T1000 (cell line): ENCODE data around the gene MMP17.
A peak's percentile ranks its signal among the peaks of the same experiment; 100 is the strongest.

Source experiments
- DNase-seq: peaks from one replicate; lab custom pipeline; 2025; ENCODE audit warnings: mixed read lengths; lab: John Stamatoyannopoulos, UW

Gene MMP17

GRCh38 chr12:131850856-131851559 is 22.8 kb downstream of the MMP17 start:
- peak; percentile 23 for DNase-seq

GRCh38 chr12:131851741-131852550 is 23.8 kb downstream of the MMP17 start:
- no peak for DNase-seq

- no peak for DNase-seq
These were observed 24.5 kb downstream of the MMP17 start for GRCh38 chr12:131852551-131853299.

DNA sequence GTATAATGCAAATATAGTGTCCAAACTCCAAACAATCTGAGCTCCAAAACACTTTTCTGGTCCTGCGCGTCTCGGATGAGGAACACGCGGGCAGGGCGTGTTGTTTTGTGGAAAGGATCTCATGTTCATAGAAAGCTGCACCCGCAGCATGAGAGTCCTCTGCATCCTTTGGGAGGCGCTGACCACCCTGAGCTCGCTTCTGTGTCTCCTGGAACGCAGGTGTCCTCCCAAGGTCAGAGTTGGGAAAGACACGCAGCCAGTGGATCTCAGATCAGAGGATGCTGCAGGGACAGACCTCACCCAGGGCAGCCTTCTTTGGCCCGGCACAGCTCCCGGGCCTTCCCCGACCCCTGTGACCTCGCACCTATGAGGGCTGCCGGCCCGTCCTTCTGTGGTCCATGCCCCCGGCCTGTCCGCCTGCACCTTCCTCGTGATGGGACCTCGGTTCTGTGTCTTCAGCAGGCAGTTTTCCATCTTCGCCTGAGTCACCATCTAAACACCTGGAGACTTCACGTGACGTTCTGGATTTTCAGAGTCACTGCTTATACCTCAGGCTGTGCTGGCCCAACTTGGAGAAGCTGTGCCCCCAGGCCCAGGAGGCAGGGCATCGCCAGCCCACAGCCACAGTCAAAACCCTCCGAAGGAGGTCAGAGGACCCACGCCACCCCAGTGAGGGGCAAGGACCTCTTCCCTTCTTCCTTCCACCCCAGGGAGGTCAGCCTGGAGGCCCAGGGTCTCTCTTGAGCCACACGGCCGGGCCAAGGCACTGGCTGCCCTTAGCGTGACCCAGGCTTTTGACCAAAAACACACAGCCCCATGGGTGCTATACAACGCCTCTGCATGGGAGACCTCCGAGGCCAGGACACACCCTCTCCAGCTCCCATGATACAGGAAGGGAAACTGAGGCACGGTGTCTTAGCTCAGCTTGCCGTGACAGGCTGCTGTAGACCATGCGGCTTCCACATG is 25.9 kb downstream of the MMP17 start:
- no peak for DNase-seq

DNA sequence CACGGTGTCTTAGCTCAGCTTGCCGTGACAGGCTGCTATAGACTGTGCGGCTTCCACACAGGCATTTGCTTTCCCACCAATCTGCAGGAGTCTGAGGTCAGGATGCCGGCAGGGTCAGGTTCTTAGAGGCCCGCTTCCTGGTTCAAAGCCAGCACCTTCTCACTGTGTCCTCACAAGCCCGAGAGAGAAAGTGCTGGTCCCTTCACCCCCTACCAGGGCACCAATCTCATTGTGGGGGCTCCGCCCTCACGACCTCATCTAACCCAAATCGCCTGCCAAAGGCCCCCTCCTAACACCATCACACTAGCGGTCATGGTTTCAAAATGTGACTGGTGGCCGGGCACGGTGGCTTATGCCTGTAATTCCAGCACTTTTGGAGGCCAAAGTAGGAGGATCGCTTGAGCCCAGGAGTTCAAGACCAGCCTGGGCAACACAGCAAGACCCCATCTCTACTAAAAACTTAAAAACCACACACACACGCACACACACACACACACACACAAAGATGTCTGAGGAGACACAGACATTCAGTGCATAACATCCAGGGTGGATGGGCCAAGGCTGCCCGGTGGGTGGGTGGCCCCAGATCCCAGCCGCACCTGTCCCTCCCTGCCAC is 26.8 kb downstream of the MMP17 start:
- DNase-seq: no peak

- DNase-seq: no peak
These were observed 27.4 kb downstream of the MMP17 start for GRCh38 chr12:131855521-131856142.

DNA sequence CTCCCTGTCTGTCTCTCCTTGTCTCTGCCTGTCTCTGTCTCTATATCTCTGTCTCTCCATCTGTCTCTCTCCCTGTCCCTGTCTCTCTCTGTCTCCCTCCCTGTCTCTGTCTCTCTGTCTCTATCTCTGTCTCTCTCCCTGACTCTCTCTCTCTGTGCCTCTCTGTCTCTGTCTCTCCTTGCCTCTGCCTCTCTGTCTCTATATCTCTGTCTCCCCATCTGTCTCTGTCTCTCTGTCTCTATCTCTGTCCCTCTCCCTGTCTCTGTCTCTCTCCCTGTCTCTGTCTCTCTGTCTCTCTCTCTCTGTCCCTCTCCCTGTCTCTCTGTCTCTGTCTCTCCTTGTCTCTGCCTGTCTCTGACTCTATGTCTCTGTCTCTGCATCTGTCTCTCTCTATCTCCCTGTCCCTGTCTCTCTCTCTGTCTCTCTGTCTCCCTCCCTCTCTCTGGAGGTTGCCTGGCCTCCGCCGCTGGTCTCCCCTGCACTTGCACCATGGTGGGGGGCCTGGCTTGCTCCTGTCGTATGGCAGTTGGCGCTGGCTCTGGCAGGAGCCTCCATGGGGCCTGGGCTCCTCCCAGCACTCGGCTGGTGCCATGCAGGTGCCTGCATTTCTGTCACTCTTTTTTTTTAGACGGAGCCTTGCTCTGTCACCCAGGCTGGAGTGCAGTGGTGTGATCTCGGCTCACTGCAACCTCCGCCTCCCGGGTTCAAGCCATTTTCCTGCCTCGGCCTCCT is 28.3 kb downstream of the MMP17 start:
- DNase-seq: no peak

DNA sequence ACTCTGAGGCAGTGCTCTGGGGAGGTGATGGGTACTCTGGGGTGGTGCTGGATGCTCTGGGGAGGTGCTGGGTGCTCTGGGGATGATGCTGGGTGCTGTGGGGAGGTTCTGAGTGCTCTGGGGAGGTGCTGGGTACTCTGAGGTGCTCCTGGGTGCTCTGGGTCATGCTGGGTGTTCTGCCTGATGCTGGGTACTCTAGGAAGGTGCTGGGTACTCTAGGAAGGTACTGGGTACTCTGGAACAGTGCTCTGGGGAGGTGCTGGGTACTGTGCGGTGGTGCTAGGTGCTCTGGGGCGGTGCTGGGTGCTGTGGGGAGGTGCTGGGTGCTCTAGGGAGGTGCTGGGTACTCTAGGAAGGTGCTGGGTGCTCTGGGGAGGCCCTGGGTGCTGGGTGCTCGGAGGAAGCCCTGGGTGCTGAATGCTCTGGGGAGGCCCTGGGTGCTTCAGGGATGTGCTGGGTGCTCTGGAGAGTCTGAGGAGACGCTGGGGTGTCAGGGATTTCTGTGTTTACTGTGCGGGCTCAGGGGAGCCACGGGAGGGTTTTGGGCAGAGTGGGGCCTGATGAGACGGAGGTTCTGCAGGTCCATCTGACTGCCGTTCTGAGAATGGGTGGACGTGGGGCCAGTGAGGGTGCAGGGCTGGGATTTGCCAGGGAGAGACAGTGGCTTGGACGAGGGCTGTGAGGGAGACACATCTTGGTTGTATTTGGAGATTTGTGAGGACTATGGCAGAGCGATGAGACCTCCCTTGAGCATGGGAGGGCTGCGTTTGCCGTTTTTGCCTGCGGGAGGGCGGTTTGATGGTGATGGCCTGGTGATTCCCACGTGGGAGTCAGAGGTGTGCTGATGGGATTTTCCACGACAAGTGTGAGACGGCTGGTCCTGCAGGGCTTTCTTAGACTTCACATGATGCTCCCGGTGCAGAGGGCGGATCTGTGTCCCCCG is 30.0 kb downstream of the MMP17 start:
- no peak for DNase-seq

DNA sequence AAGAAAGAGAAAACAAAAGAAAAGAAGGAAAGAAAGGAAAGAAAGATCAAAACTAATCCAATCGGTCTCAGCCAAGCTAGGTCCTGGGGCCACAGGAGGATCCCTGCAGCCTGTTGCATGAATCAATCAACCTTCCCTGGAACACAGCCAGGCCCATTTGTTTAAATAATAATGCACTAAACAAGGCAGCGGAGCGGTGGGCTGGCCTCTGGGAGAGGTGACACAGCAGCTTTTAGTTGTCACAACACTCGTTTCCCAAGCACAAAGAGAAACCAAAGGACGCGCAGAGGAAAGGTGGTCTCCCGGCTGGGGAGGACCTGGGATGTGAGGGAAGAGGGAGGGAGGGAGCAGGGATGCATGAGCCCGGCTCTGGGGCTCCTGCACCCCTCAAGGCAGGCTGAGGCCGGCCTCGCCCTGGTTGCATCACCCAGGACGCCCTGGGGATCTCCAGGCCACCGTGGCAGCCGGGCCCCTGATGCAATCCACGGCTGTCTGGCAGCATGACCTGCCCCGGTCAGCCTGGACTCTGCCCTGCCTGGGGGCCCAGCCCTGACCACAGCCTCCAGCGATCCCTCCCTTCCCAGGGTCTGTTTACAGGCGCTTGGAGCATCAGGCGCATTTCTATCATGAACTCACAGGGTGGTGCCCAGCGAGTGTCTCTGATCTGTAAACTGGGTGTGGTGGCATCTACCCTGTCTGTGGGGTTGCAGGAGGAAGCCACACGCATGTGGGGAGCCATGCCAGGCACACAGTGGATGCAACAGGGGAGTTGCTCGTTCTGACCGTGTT is 32.5 kb downstream of the MMP17 start:
- peak; percentile 66 for DNase-seq

DNA sequence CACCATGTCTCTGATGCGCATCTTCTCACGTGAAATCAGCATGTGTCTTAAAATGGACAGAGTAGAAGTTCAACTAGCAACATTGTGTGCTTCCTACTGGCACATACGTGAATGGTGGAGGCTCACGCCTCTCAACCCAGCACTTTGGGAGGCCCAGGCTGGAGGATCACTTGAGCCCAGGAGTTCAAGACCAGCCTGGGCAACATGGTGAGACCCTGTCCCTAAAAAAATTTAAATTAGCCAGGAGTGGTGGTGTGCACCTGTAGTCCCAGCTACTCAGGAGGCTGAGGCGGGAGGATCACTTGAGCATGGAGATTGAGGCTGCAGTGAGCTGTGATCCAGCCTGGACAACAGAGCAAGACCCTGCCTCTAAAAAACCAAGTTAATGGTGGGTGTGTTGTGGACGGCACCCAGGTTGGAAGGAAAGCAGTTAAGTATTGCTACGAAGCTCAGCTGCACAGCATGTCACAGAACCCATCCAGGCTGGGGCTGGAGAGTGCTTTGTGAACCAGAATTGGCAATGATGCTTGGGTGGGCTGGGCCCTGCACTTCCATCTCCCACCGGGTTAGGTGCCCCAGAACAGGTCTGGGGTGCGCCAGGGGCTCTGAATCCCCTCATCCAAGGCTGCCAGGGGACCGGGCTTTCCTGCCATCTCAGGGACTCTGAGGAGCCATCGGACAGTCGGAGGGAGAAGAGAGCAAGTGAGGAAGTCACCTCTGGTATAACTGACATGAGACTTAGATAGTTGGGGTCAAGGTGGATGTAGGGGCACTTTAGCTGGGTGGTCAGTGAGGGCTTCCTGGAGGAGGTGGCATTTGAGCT is 33.3 kb downstream of the MMP17 start:
- DNase-seq: no peak

DNA sequence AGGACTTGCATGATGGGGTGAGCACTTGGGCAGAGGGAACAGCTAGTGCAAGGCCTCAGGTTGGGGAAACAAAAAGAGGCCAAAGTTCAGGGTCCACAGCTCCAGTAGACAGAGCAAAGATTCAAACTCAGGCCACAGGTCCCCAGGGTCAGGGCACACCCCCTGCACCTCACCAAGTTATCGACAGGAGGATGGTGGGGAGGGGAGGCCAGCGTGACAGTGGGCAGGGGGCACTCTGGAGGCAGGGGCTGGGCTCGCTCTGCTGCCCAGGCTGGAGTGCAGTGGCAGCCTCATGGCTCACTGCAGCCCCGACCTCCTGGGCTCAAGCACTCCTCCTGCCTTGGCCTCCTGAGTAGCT is 33.9 kb downstream of the MMP17 start:
- no peak for DNase-seq

- DNase-seq: no peak
These were observed 34.4 kb downstream of the MMP17 start for GRCh38 chr12:131862600-131862993.

DNA sequence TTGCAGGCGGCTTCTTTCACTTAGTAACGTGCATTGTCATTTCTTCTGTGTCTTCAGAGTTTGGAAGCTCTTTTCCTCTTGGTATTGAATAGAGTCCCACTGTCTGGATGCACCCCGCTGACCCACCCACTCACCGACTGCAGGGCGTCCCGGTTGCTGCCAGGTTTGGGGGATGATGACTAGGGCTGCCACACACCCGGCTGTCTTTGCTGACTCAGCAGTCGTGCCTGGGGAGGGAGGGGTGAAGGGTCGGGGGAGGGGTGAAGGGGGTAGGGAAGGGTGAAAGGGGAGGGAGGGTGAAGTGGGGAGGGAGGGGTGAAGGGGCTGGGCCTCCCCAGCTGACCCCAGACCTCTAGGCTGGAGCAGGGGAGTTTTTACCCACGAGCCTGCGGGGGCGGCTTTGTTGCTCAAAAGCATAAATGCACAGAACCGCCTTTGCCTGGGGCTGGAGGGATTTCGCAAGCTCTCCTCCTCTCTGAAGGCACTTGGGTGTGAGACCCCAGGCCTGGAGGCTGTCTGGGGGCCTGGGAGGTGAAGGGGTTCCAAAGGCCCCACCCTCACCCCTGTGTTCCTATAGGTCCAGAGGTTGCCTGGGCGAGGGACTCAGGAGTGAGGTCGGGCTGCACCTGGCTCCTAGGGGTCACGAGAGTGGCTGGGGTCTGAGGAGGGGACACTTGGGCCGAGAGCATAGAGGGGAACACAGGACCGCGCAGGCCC is 35.0 kb downstream of the MMP17 start:
- DNase-seq: no peak

DNA sequence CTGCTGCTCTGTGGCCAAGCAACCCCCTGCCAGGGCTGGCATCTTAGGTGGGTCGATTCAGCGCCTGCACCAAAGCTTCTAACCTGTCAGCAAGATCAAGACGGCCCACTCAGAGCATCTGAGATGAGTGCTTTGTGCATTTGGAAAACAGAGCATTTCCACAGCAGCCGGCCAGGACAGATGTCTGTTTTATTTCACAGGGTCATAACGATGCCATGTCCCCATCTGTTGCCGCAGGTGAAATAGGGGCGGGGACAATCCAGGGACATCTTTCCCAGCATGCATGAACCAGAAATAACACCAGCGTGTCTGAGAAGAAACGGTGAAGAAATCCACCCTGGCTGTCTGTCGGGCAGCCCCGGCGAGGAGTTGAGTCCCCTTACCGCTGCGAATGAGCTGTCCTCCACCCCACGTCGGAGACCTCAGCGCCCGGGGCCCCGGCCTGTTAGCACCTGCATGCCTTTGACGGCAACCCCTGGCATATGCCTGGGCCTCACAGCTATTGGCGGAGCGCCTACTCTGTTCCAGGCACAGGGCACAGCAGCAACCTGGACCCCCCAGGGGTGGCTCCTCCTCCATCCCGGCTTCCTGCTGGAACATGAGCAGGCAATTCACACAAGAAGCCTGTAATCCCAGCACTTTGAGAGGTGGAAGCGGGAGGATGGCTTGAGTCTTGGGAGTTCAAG is 35.7 kb downstream of the MMP17 start:
- no peak for DNase-seq

DNA sequence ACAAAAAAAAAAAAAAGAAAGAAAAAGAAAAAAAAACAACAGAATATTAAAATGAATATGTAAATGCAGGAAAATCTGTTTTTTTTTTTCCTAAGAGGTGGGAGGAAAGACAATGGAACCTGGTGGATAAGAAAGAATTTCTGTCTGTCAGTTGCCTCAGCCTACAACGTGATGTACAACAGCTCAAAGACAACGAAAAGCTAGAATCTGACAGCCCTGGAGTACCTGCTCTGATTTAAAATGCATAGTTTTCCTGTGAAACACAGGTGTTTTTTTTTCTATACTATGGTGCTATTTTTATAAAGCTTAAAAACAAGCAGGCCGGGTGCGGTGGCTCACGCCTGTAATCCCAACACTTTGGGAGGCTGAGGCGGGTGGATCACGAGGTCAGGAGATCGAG is 36.3 kb downstream of the MMP17 start:
- no peak for DNase-seq
